HG02642 (cell line): ENCODE measurements around the gene LRRC1.
"Not testable (repeated sequence)": the region's sequence is repeated elsewhere in the genome, so short reads cannot be mapped to it uniquely, and the experiment has no call there.

Source experiments
- ATAC-seq: cut with Tn5 transposase; IDR thresholded peaks from one replicate; pipeline ENCODE4 v1.9.1; 2021; ENCODE audit warnings: mild to moderate bottlenecking; ENCODE audit not compliant: unreplicated experiment, poor library complexity

LRRC1 gene

GRCh38 chr6:53792016-53792415 lies 2.8 kb upstream of the LRRC1 start:
- ATAC-seq = no peak

DNA sequence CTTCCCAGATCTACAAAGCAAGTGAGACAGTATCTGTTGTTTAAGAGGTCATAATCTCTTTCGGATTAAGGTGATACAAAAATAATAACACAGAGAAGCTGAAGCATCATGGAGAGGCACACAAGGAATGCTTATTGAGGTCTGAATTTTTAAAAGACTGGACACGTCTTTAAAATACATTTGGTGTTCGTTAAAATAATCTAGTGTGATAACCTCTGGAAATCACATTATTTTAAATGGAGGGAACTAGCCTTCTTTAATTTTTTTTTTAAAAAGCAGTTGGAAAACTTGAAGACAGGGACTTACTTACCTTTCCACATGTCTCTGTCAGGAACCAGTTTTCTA lies 1.9 kb upstream of the LRRC1 start:
- ATAC-seq = no peak

- no peak for ATAC-seq
Observed at GRCh38 chr6:53793318-53794136, 1.3 kb upstream of the LRRC1 start.

GRCh38 chr6:53794137-53794719 lies 577 bp upstream of the LRRC1 start:
- ATAC-seq = peak; percentile 61

- ATAC-seq = peak; percentile 13
Observed at GRCh38 chr6:53795340-53795701, 516 bp downstream of the LRRC1 start.

- no peak for ATAC-seq
Observed at GRCh38 chr6:53795702-53796450, 1.1 kb downstream of the LRRC1 start.

GRCh38 chr6:53796451-53796780 lies 1.6 kb downstream of the LRRC1 start:
- no peak for ATAC-seq

GRCh38 chr6:53796791-53797190 lies 2.0 kb downstream of the LRRC1 start:
- no peak for ATAC-seq

DNA sequence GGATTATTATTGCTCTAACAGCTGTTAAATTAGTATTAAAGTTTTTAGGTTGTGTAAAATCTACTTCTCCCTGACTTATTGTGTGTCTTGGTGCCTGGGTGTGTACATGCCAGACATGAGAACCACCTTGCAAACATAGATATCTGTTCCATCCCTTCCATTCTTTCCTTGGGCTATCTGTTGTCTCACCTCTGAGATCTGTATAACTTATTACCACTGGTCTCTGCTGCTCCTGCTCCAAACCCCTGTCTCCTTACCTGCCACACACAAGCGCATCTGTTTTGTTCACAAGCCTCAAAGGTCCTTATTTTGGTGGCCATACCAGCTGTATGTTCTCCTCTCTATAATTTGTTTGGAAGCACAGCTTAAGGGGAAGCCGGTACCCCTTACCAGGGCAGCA lies 2.5 kb downstream of the LRRC1 start:
- ATAC-seq = no peak

DNA sequence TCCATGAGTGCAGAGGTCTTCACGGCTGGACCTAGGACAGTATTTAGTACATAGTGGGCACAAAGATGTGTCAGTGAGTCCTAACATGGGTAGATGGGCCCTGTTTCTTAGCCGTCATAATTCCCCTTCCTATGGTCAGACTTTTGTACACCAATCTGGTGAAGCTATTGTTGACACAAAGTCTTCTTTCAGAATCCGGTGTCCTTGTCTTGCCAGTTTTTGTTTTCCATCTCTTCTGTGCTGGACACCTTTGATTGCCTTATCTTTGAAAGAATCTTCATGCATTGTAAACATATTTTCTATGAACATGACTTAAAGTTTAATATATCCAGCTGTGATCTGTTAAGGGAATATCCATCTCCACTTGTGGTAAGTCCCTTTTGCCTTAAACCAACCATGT lies 4.5 kb downstream of the LRRC1 start:
- ATAC-seq = no peak

DNA sequence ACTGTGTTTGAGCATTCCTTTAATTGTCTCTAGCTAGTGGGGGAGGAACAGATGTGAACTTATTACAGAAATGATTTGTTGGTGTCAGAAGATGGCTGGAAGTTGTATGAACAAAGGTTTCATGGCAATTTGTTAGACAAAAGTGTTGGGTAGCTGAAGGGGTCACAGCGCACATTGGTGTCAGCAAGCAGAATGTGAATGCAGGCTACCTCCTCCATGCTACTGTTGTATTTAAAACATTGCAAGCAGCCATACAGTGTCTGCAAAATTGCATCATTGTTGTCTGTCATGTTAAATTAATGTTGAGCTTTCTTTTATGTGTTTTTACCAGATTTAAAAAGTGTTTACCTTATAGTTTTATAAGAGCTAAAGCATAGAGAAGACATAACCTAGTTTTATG lies 6.2 kb downstream of the LRRC1 start:
- no peak for ATAC-seq

GRCh38 chr6:53802582-53802981 lies 7.8 kb downstream of the LRRC1 start:
- ATAC-seq = no peak

DNA sequence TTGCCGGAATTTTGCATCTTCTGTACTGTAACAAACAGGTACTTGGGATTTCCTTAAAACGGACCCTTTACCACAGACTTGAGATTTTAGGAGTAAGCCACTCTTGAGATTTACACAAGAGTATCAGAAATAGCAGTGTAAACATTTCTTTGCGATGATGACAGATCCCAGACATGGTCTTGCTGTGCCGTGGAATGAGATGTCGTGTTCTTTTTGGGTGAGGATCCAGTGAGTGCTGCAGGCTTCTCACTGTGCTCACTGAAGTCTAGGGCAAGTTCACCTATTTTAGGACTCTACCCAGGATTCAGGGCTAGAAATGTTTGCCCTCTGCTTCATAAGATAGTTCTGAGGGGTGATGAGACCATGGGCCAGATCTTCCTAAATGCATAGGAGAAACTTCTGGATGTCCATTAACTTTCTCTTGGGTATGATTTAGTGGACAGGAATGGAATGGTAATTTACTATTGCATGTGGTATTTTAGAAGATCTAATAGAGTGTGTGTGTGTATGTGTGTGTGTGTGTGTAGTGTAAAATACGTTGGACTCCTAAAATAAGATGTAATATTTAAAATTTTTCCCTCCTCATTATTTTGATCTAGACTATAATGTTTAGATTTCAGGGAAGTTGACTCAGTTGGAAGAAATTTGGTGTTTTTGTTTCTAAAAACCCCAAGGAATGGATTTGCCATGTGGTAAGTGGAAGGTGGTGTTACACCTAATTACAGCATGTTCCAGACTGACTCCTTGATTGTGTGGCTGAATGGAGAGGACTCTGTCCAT lies 8.5 kb downstream of the LRRC1 start:
- ATAC-seq = no peak

DNA sequence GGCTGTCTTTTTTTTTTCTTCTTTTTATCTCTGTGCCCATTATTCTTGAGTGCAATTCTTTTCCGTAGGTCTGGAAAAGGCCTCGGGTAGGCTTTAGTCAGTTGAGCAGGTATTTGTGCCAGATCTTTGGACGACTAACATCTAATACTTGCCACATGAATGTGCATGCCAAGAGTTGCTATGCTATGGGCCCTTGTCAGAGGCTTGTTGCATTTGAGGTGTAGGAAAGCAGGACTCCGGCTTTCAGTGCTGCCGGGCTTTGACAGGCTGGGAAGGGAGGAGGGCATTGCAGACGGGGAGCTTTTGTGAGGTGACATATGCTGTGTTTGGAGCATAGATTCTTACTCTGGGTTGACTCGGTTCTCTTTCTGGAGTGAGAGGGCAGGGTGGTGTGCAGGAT lies 10.2 kb downstream of the LRRC1 start:
- no peak for ATAC-seq

GRCh38 chr6:53805725-53806124 lies 10.9 kb downstream of the LRRC1 start:
- no peak for ATAC-seq

DNA sequence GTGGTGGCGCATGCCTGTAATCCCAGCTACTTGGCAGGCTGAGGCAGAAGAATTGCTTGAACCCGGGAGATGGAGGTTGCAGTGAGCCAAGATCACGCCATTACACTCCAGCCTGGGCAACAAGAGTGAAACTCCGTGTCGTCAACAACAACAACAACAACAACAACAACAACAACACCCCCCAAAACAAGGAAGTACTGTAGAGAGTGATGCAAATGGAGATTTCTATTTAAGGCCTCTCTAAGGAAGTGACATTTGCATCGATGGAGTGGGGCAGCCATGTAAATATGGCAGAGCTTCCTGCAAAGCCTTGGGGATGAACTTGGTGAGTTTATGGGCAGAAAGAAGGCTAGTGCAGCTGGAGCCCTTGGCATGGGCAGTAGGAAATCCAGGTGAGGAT lies 12.8 kb downstream of the LRRC1 start:
- not testable (repeated sequence) for ATAC-seq

DNA sequence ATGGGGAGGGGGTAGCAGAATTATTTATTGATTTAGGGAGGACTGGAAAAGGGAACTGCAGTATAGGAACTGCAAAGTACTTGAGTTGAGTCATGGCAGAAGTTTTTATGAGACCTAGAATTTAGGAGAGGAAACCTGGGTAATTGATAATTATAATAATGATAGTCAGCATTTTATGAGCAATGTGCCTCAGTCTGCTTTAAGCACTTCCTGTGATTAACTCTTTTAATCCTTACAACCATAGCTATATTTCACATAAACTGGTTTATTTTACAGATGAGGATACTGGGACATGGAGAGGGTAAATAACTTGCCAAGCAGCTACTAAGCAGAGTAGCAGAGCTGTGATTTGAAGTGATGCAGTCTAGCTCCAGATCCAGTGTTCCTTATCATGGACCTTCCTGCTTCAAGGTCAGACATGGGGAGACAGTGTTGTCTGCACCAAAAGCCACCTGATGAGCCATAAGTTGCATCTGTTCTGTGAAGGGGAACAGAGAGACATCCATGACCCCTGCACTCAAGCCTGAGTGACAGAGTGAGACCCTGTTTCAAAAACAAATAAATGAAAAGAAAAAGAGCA lies 13.6 kb downstream of the LRRC1 start:
- ATAC-seq = no peak

- no peak for ATAC-seq
Observed at GRCh38 chr6:53809691-53810090, 14.9 kb downstream of the LRRC1 start.

- peak; percentile 84 for ATAC-seq
Observed at GRCh38 chr6:53811082-53811481, 16.3 kb downstream of the LRRC1 start.

GRCh38 chr6:53811746-53812145 lies 16.9 kb downstream of the LRRC1 start:
- ATAC-seq = peak; percentile 10

DNA sequence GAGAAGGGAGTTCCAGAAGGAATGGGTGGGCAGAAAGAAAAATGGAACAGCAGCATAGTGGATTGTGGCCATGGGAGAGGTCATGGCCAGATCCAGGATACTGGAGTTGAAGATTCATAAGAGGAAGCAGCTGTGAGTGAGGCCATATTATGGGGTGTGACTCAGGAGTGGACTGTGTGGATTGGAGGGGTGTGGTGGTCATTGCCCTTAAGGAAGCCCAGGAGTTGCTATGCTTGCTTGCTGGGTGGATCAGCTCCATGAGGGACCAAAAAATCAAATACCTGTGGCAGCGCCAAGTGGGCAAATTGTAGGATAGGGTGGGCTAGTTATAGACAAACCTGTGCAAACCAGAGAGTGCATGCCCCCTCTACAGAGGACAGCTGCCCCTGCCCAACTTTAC lies 18.3 kb downstream of the LRRC1 start:
- no peak for ATAC-seq
